Measurements from ENCODE around the gene FLRT2.

FLRT2 gene

GRCh38 chr14:85520581-85520980 lies 9.4 kb upstream of the FLRT2 start:
- no peaks in the 10 kb centered on the region for H3K9me3 ChIP-seq (ENCODE audit: low read length)
- H3K27me3 ChIP-seq (ENCODE audit: insufficient read depth, low read length): no peaks in the 10 kb centered on the region
- H2AFZ ChIP-seq (ENCODE audit: low read depth, low read length): no peak overlapping the region
- no peak overlapping the region for H3K4me3 ChIP-seq (ENCODE audit: low read length)
- no peaks in the 10 kb centered on the region for H3K4me1 ChIP-seq (ENCODE audit: insufficient read depth, low read length)
- H3K36me3 ChIP-seq (ENCODE audit: insufficient read depth, low read length): no peaks in the 10 kb centered on the region

GRCh38 chr14:85523624-85524023 lies 6.3 kb upstream of the FLRT2 start:
- Histone ChIP-seq H3K4me1 (ENCODE audit: insufficient read depth, low read length) (peaks cover 7% of the 10 kb centered on the region), H2AFZ (ENCODE audit: low read depth, low read length) (no peak overlapping the region), H3K36me3 (ENCODE audit: insufficient read depth, low read length) (no peaks in the 10 kb centered on the region), H3K4me3 (ENCODE audit: low read length) (no peak overlapping the region), H3K9me3 (ENCODE audit: low read length) (no peaks in the 10 kb centered on the region), H3K27me3 (ENCODE audit: insufficient read depth, low read length) (no peaks in the 10 kb centered on the region)

GRCh38 chr14:85527006-85527405 lies 2.9 kb upstream of the FLRT2 start:
- Histone ChIP-seq H3K27me3 (ENCODE audit: insufficient read depth, low read length) (peaks cover 32% of the 10 kb centered on the region), H3K9me3 (ENCODE audit: low read length) (no peaks in the 10 kb centered on the region), H3K36me3 (ENCODE audit: insufficient read depth, low read length) (no peaks in the 10 kb centered on the region), H2AFZ (ENCODE audit: low read depth, low read length) (no peak overlapping the region), H3K4me1 (ENCODE audit: insufficient read depth, low read length) (peaks cover 31% of the 10 kb centered on the region), H3K4me3 (ENCODE audit: low read length) (no peak overlapping the region)

- Histone ChIP-seq H3K27me3 (ENCODE audit: insufficient read depth, low read length) (peaks cover 38% of the 10 kb centered on the region), H3K4me1 (ENCODE audit: insufficient read depth, low read length) (peaks cover 35% of the 10 kb centered on the region), H3K4me3 (ENCODE audit: low read length) (no peak overlapping the region), H2AFZ (ENCODE audit: low read depth, low read length) (no peak overlapping the region), H3K9me3 (ENCODE audit: low read length) (no peaks in the 10 kb centered on the region), H3K36me3 (ENCODE audit: insufficient read depth, low read length) (no peaks in the 10 kb centered on the region)
Observed at GRCh38 chr14:85527445-85528035, 2.4 kb upstream of the FLRT2 start.

GRCh38 chr14:85528080-85528896 lies 1.7 kb upstream of the FLRT2 start:
- peaks cover 45% of the 10 kb centered on the region for H3K27me3 ChIP-seq (ENCODE audit: insufficient read depth, low read length)
- peak overlapping the region; percentile 47 for H2AFZ ChIP-seq (ENCODE audit: low read depth, low read length)
- no peaks in the 10 kb centered on the region for H3K9me3 ChIP-seq (ENCODE audit: low read length)
- peak overlapping the region; percentile 31 for H3K4me3 ChIP-seq (ENCODE audit: low read length)
- peaks cover 42% of the 10 kb centered on the region for H3K4me1 ChIP-seq (ENCODE audit: insufficient read depth, low read length)
- no peaks in the 10 kb centered on the region for H3K36me3 ChIP-seq (ENCODE audit: insufficient read depth, low read length)

GRCh38 chr14:85528897-85529631 lies 880 bp upstream of the FLRT2 start:
- no peaks in the 10 kb centered on the region for H3K9me3 ChIP-seq (ENCODE audit: low read length)
- peak overlapping the region; percentile 47 for H2AFZ ChIP-seq (ENCODE audit: low read depth, low read length)
- peak overlapping the region; percentile 31 for H3K4me3 ChIP-seq (ENCODE audit: low read length)
- H3K27me3 ChIP-seq (ENCODE audit: insufficient read depth, low read length): peaks cover 52% of the 10 kb centered on the region
- peaks cover 45% of the 10 kb centered on the region for H3K4me1 ChIP-seq (ENCODE audit: insufficient read depth, low read length)
- no peaks in the 10 kb centered on the region for H3K36me3 ChIP-seq (ENCODE audit: insufficient read depth, low read length)

- Histone ChIP-seq H2AFZ (ENCODE audit: low read depth, low read length) (peak overlapping the region; percentile 41), H3K27me3 (ENCODE audit: insufficient read depth, low read length) (peaks cover 67% of the 10 kb centered on the region), H3K4me3 (ENCODE audit: low read length) (peak overlapping the region; percentile 18), H3K4me1 (ENCODE audit: insufficient read depth, low read length) (peaks cover 52% of the 10 kb centered on the region), H3K9me3 (ENCODE audit: low read length) (no peaks in the 10 kb centered on the region), H3K36me3 (ENCODE audit: insufficient read depth, low read length) (no peaks in the 10 kb centered on the region)
Observed at GRCh38 chr14:85530626-85531025, 682 bp downstream of the FLRT2 start.

- H3K9me3 ChIP-seq (ENCODE audit: low read length): no peaks in the 10 kb centered on the region
- H2AFZ ChIP-seq (ENCODE audit: low read depth, low read length): peak overlapping the region; percentile 41
- peaks cover 71% of the 10 kb centered on the region for H3K27me3 ChIP-seq (ENCODE audit: insufficient read depth, low read length)
- peaks cover 52% of the 10 kb centered on the region for H3K4me1 ChIP-seq (ENCODE audit: insufficient read depth, low read length)
- H3K4me3 ChIP-seq (ENCODE audit: low read length): peak overlapping the region; percentile 18
- H3K36me3 ChIP-seq (ENCODE audit: insufficient read depth, low read length): no peaks in the 10 kb centered on the region
Observed at GRCh38 chr14:85531141-85531586, 1.2 kb downstream of the FLRT2 start.

- Histone ChIP-seq H3K9me3 (ENCODE audit: low read length) (no peaks in the 10 kb centered on the region), H3K36me3 (ENCODE audit: insufficient read depth, low read length) (no peaks in the 10 kb centered on the region), H3K27me3 (ENCODE audit: insufficient read depth, low read length) (peaks cover 72% of the 10 kb centered on the region), H2AFZ (ENCODE audit: low read depth, low read length) (peak overlapping the region; percentile 41), H3K4me1 (ENCODE audit: insufficient read depth, low read length) (peaks cover 52% of the 10 kb centered on the region), H3K4me3 (ENCODE audit: low read length) (peak overlapping the region; percentile 18)
Observed at GRCh38 chr14:85531587-85532373, 1.8 kb downstream of the FLRT2 start.

GRCh38 chr14:85532374-85533022 lies 2.6 kb downstream of the FLRT2 start:
- no peaks in the 10 kb centered on the region for H3K9me3 ChIP-seq (ENCODE audit: low read length)
- H3K36me3 ChIP-seq (ENCODE audit: insufficient read depth, low read length): no peaks in the 10 kb centered on the region
- peaks cover 52% of the 10 kb centered on the region for H3K4me1 ChIP-seq (ENCODE audit: insufficient read depth, low read length)
- peak overlapping the region; percentile 47 for H3K4me3 ChIP-seq (ENCODE audit: low read length)
- peaks cover 72% of the 10 kb centered on the region for H3K27me3 ChIP-seq (ENCODE audit: insufficient read depth, low read length)
- peak overlapping the region; percentile 84 for H2AFZ ChIP-seq (ENCODE audit: low read depth, low read length)

GRCh38 chr14:85533023-85533860 lies 3.3 kb downstream of the FLRT2 start:
- Histone ChIP-seq H2AFZ (ENCODE audit: low read depth, low read length) (peak overlapping the region; percentile 84), H3K27me3 (ENCODE audit: insufficient read depth, low read length) (peaks cover 72% of the 10 kb centered on the region), H3K4me1 (ENCODE audit: insufficient read depth, low read length) (peaks cover 46% of the 10 kb centered on the region), H3K36me3 (ENCODE audit: insufficient read depth, low read length) (no peaks in the 10 kb centered on the region), H3K4me3 (ENCODE audit: low read length) (peak overlapping the region; percentile 47), H3K9me3 (ENCODE audit: low read length) (no peaks in the 10 kb centered on the region)

Data from neuron (in vitro differentiated cells).